Measurements from ENCODE around the gene MDC1. TPM values are rescaled to one million over a fixed set of nuclear protein-coding genes. Genes with fewer than 3 reads are reported as not detected.
A peak's percentile ranks its signal among the peaks of the same experiment; 100 is the strongest.
"Not testable (repeated sequence)": the region's sequence is repeated elsewhere in the genome, so short reads cannot be mapped to it uniquely, and the experiment has no call there.

MDC1 gene
- polyA plus RNA-seq, 12 donors: 19.5 to 54.6 (median 26.0) TPM

GRCh38 chr6:30683980-30684338 lies 33.1 kb downstream of the MDC1 start:
- DNase-seq: no peak

DNA sequence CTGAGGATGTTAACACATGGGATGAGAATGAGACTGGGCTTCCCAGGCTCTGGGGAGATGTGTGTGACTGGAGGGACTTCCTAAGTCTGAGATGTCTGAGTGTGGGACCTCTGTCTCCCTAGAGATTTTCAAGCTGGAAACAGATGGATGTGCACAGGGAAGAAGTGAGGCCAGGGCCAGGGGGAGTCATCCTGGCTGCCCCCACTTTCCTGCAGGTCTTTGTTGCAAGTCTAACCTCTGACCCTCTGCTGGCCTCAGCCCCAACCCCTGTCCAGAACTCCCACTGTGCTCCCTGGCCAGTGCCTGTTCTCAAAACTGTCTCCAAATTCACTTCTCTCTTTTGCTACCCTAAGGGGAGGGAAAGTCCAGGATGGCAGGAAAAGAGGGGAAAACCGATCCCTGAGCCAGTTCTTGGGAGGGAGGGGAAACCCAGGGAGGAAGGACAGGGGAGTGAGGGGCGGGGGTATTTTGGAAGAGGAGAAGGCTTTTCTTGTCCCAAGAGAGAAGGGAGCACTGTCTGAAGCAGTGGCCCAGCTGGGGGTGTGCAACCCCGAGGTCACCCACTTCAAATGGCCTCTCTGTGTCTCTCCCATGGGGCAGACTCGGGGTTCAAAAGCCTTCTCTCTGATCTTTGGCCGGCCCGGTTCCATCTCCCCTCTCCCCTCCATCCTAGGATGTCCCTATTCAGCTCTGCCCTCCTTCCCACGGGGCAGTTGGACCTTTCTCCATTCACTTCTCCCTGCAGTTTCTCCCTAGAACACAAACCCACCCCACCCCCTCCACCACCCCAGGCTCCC lies 33.7 kb downstream of the MDC1 start:
- DNase-seq: no peak

DNA sequence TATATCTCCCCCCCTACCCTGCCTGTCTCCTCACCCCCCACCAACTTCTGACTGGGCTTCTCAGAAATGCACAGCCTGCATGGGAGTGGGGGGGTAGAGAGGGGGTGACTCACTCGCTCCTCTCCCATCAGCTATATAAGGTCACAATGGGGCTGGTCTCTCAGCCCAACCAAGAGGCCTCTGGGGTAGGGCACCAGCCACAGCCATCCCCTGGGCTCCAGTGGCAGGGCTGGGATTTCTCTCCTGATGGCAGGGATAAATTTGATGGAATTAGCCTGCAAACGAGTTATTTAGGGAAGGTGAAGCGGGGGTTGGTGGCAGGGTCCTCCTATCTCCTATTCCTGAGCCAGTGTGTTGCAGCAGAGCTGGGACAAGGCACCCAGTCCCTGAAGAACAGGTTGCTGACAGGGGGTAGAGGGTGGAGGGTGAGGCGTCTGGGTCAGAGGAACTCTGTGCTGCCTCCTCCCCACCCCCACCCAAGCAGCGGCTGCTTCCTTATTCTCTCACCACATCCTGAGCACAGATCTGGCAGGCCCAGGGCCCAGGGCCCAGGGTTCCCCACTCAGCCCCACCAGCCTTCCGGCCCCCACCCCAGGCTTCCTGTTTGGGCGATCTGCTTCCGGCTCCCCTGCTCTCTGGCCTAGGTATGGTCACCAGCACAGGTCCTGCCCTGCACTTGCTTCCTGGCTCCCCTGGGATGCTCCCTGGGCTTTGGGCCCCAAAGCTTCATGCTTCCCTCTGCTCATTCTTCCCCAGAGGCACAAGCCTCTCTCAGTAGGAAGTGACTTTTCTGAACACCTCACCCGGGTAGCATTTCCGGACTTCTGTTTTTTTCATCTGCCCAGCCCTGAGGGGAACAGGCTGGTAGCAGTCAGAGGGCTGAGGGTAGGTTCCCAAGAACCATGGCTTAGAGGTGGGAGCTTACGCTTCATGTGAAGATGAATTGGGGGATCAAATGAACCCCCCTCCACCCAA lies 34.7 kb downstream of the MDC1 start:
- DNase-seq: no peak

- DNase-seq: no peak
These were observed 35.3 kb downstream of the MDC1 start for GRCh38 chr6:30681766-30682142.

GRCh38 chr6:30679765-30680535 lies 37.1 kb downstream of the MDC1 start:
- no peak for DNase-seq

- peak; percentile 85 for DNase-seq
These were observed 37.9 kb downstream of the MDC1 start for GRCh38 chr6:30678964-30679726.

DNA sequence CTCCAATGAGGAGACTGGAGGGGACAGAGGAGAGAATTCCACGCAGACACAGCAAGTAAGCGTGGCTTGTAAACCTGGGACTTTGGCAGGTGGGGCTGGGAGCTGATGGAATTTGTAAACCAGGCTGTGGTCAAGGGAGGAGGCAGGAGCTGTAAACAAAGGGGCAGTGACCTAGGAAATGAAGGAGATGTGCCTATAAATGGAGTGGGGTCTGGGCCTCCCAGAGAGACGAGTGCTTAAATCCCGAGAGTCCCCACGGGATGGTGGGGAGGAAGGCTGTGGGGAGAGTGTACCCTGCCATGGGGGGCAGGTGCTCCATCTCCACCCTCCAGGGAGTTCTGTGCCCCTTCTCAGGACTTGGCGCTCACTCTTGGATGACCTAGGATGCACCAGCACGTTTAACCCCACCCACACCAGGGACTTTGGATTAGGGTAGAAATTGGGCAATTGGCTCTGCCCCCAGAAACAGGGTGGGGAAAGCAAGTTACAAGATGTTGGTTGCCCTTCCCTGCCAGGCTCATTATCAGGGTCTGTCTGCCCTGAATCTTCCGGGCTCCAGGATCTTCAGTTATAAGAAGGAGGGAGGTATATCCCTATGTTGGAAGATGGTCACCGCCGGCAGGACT lies 40.3 kb downstream of the MDC1 start:
- DNase-seq: no peak

GRCh38 chr6:30672445-30673253 lies 44.4 kb downstream of the MDC1 start, which contains the start of gene DHX16:
TSS of gene DHX16 (minus strand) at chr6:30673006. CDS start at chr6:30672841, 165 bp downstream.
- DNase-seq: peak; percentile 97

- DNase-seq: no peak
These were observed 46.1 kb downstream of the MDC1 start for GRCh38 chr6:30670760-30671527.

DNA sequence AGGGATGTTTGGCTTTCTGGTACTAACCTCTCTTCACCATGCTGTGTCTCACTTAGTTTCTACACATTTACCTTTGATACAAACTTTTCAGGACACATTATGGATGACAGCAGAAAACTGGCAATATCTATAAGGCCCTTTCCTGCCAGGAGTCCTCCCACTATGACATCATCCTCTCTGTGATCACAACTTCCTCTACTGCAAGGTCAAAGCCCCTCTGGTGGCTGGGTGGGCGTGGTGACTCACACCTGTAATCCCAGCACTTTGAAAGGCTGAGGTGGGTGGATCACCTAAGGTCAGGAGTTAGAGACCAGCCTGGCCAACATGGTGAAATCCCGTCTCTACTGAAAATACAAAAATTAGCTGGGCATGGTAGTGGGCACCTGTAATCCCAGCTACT lies 50.8 kb downstream of the MDC1 start:
- DNase-seq: not testable (repeated sequence)

DNA sequence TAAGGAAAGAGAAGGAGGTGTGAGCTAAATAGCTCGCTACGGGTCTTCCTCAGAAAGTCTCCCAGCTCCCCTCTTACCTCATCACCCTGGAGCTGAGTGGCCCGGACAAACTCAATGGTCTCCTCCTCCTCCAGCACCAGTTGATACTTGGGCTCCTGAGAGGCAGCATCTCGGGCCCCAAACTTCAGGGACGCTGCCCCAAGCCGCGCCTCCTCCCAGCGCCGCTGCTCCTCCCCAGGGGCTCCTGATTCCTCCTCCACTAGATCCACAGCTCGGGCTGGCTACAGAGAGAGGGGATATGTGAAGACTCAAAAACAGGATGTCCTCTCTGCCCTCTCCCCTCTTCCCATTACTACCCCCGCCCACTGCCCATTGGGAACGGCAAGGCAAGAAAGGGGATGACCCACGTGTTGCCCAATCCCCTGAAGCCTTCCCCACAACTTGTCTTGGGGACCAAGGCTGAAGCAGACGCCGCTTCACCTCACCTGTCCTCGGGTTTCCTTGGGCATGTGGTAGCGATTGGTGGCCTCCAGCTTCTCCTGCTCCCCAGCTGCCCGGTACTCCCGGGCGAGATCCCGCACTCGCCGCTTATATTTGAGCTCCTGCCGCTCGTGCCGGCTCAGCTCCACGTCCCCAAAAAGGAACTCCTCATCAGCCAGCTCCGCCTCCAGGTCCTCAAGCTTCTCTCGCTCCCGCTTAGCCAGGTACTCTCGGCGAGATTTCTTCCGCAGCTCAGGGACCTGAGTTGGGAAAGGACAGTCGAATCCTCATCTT lies 51.9 kb downstream of the MDC1 start:
- DNase-seq: no peak

- DNase-seq: not testable (repeated sequence)
These were observed 59.2 kb downstream of the MDC1 start for GRCh38 chr6:30657922-30658321.

DNA sequence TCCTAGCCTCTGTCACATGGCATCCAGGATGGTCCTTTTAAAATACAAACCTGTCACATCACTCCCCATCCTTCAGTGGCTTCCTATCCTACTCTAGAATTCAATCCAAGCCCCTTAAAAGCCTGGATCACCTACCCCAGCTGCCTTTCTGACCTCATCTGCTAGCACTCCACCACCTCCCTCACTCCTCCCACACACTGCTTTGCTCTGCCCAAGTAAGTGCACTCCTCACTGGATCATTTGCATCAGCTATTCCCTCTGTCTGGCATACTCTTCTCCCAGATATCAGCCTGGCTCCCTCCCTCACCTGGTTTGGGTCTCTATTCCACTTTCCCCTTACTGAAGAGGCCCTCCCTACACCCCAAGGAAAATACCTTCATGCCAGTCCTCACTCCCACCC lies 59.6 kb downstream of the MDC1 start:
- DNase-seq: no peak

GRCh38 chr6:30656513-30656912 lies 60.6 kb downstream of the MDC1 start:
- DNase-seq: no peak

GRCh38 chr6:30655743-30656094 lies 61.4 kb downstream of the MDC1 start:
- no peak for DNase-seq

DNA sequence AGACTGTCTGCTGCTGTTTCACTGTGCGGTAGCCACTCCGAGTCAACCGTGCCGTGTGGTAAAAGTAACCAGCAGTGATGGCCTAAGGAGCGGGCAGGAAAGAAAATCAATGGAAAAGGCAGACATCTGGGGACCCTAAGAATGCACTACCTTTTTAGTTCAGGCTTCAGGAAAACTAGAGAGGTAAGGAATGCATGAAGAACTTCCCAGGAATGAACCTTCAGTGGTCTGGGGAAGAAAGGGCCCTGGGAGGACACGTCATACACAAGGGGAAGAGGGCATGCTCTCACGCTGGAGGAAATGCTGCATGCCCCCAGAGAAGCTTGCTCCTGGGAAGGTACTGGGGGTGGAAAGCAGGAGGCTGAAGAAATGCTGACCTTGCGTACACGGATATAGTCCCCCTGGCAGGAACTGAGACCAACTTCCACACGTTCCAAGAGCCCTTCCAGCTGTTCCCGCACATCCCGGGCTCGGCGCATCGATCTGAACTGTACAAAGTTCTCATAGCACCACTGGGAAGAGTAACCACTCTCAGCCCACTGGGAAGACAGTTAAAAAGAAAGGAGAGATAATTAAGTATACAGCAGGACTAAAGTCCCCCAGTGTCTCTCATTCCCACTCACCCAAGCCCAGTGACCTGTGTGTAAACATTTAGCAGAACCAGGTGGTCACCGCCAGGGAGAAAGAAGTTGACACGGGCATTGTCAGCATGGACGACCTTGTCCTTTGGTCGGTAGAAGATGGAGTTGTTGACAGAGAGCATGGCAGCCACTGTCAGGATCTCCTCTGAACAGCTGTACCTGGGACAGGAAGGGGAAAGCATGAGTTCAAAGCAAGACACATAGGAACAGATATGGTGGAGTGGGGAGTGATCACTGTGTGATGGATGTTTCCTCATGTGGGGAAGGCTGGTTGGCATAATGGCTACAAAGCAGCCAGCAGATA lies 62.0 kb downstream of the MDC1 start:
- no peak for DNase-seq

DNA sequence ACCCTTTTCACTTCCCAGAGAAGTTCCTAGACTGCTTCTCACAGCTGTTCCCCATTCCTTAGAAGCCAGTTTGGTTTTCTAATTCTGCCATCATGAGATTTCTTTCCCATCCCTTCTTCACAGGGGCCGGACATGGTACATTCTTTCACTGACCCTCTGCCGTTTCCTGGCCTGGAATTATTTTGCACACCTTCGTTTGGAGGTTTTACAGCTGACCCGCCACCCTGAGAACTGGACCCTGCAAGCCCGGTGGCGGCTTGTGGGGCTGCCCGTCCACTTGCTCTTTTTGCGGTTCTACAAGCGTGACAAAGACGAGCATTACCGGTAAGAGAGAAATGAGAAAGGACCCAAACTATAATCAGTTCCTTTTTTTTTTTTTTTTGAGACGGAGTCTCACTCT lies 65.9 kb downstream of the MDC1 start:
- DNase-seq: no peak
